Liver (tissue), 3 donors: Measurements from ENCODE around the gene PPFIA4.

ENCODE experiments used
- EGR1 ChIP-seq, 2 donors: IDR thresholded peaks; 2 replicates each; pipeline ENCODE4 v1.6.1; 2016 to 2018; ENCODE audit warnings: antibody characterized with exemption in 2 of 2, low read depth in 2 of 2
- FOXA1 ChIP-seq: IDR thresholded peaks from 2 replicates; pipeline ENCODE4 v1.6.1; 2016; ENCODE audit warnings: antibody characterized with exemption
- GABPA ChIP-seq, 2 donors: IDR thresholded peaks in 1 of 2; conservative IDR thresholded peaks in 1 of 2; 2 replicates each; pipeline ENCODE4 v1.6.1; 2016; ENCODE audit warnings: antibody characterized with exemption in 2 of 2, mild to moderate bottlenecking in 1 of 2, moderate library complexity in 1 of 2
- JUND ChIP-seq, 2 donors: IDR thresholded peaks; 2 replicates each; pipeline ENCODE4 v1.6.1; 2016; ENCODE audit warnings: antibody characterized with exemption in 2 of 2
- RAD21 ChIP-seq, 2 donors: IDR thresholded peaks; 2 replicates each; pipeline ENCODE4 v1.6.1; 2016; ENCODE audit warnings: antibody characterized with exemption in 2 of 2, mild to moderate bottlenecking in 2 of 2
- RXRA ChIP-seq, 2 donors: IDR thresholded peaks; 2 replicates each; pipeline ENCODE4 v1.6.1; 2017 to 2018; ENCODE audit warnings: antibody characterized with exemption in 2 of 2, mild to moderate bottlenecking in 1 of 2
- TAF1 ChIP-seq: conservative IDR thresholded peaks from 2 replicates; pipeline ENCODE4 v1.6.1; 2016; ENCODE audit warnings: antibody characterized with exemption, mild to moderate bottlenecking
- YY1 ChIP-seq: IDR thresholded peaks from 2 replicates; pipeline ENCODE4 v1.6.1; 2016; ENCODE audit warnings: antibody characterized with exemption, mild to moderate bottlenecking
- TF ChIP-seq, protein P1 (sequence below): fragments of 150-350 bp; IDR thresholded peaks from 2 replicates; pipeline ENCODE4 v1.5.1; 2017; ENCODE audit warnings: improper control_type of control experiment, low read depth, low read length; ENCODE audit not compliant: missing input control
- TF ChIP-seq, protein P2 (sequence below): IDR thresholded peaks from 2 replicates; pipeline ENCODE4 v1.6.1; 2016; ENCODE audit warnings: antibody characterized with exemption
- TF ChIP-seq, protein P3 (sequence below): IDR thresholded peaks from 2 replicates; pipeline ENCODE4 v1.6.1; 2016; ENCODE audit warnings: antibody characterized with exemption, mild to moderate bottlenecking
- TF ChIP-seq, protein P4 (sequence below): IDR thresholded peaks from 2 replicates; pipeline ENCODE4 v1.6.1; 2016; ENCODE audit warnings: antibody characterized with exemption
- TF ChIP-seq, protein P5 (sequence below): IDR thresholded peaks from 2 replicates; pipeline ENCODE4 v1.6.1; 2016; ENCODE audit warnings: antibody characterized with exemption
- donor health status: healthy.
- donor health status: healthy.

DNA sequence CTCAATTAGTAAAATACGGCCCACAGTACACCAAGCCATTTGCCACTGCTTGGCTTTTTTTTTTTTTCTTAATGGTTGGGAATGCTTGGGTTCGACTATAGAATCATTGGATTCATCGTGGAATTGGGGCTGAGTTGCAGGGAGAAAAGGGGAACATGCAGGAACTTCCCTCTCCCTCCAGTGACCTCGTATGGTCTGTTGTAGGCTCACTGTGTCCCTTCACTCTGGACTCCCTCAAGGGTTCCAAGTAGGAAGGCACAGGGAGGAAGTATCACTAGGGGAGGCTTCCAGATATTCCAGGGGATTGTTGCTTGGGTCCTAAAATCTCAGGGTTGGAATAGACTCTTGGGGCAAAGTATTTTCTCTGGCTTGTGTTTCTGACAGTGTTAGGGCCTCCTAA lies 24.5 kb downstream of the PPFIA4 start:
- no peak for TF ChIP-seq YY1
- TF ChIP-seq, protein P1, sequence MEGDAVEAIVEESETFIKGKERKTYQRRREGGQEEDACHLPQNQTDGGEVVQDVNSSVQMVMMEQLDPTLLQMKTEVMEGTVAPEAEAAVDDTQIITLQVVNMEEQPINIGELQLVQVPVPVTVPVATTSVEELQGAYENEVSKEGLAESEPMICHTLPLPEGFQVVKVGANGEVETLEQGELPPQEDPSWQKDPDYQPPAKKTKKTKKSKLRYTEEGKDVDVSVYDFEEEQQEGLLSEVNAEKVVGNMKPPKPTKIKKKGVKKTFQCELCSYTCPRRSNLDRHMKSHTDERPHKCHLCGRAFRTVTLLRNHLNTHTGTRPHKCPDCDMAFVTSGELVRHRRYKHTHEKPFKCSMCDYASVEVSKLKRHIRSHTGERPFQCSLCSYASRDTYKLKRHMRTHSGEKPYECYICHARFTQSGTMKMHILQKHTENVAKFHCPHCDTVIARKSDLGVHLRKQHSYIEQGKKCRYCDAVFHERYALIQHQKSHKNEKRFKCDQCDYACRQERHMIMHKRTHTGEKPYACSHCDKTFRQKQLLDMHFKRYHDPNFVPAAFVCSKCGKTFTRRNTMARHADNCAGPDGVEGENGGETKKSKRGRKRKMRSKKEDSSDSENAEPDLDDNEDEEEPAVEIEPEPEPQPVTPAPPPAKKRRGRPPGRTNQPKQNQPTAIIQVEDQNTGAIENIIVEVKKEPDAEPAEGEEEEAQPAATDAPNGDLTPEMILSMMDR: no peak
- TF ChIP-seq, protein P2, sequence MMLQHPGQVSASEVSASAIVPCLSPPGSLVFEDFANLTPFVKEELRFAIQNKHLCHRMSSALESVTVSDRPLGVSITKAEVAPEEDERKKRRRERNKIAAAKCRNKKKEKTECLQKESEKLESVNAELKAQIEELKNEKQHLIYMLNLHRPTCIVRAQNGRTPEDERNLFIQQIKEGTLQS: no peak
- no peak for TF ChIP-seq GABPA (IDR thresholded peaks at IDR 0.05 in 1 of 2, conservative IDR thresholded peaks at IDR 0.05 in 1 of 2)
- TF ChIP-seq, protein P3, sequence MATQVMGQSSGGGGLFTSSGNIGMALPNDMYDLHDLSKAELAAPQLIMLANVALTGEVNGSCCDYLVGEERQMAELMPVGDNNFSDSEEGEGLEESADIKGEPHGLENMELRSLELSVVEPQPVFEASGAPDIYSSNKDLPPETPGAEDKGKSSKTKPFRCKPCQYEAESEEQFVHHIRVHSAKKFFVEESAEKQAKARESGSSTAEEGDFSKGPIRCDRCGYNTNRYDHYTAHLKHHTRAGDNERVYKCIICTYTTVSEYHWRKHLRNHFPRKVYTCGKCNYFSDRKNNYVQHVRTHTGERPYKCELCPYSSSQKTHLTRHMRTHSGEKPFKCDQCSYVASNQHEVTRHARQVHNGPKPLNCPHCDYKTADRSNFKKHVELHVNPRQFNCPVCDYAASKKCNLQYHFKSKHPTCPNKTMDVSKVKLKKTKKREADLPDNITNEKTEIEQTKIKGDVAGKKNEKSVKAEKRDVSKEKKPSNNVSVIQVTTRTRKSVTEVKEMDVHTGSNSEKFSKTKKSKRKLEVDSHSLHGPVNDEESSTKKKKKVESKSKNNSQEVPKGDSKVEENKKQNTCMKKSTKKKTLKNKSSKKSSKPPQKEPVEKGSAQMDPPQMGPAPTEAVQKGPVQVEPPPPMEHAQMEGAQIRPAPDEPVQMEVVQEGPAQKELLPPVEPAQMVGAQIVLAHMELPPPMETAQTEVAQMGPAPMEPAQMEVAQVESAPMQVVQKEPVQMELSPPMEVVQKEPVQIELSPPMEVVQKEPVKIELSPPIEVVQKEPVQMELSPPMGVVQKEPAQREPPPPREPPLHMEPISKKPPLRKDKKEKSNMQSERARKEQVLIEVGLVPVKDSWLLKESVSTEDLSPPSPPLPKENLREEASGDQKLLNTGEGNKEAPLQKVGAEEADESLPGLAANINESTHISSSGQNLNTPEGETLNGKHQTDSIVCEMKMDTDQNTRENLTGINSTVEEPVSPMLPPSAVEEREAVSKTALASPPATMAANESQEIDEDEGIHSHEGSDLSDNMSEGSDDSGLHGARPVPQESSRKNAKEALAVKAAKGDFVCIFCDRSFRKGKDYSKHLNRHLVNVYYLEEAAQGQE: no peak
- TF ChIP-seq, protein P4, sequence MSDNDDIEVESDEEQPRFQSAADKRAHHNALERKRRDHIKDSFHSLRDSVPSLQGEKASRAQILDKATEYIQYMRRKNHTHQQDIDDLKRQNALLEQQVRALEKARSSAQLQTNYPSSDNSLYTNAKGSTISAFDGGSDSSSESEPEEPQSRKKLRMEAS: no peak
- TF ChIP-seq RXRA (IDR thresholded peaks at IDR 0.05): no peak
- no peak for TF ChIP-seq JUND (IDR thresholded peaks at IDR 0.05)
- no peak for TF ChIP-seq FOXA1
- TF ChIP-seq EGR1 (IDR thresholded peaks at IDR 0.05; ENCODE audit: low read depth in 2 of 2): no peak
- no peak for TF ChIP-seq RAD21 (IDR thresholded peaks at IDR 0.05)
- TF ChIP-seq TAF1: no peak
- TF ChIP-seq, protein P5, sequence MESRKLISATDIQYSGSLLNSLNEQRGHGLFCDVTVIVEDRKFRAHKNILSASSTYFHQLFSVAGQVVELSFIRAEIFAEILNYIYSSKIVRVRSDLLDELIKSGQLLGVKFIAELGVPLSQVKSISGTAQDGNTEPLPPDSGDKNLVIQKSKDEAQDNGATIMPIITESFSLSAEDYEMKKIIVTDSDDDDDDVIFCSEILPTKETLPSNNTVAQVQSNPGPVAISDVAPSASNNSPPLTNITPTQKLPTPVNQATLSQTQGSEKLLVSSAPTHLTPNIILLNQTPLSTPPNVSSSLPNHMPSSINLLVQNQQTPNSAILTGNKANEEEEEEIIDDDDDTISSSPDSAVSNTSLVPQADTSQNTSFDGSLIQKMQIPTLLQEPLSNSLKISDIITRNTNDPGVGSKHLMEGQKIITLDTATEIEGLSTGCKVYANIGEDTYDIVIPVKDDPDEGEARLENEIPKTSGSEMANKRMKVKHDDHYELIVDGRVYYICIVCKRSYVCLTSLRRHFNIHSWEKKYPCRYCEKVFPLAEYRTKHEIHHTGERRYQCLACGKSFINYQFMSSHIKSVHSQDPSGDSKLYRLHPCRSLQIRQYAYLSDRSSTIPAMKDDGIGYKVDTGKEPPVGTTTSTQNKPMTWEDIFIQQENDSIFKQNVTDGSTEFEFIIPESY: no peak
